Right lobe of liver (tissue), 4 donors: ENCODE results near the gene SKAP2.

Experiments used
- POLR2A ChIP-seq: fragments of 450-650 bp; IDR thresholded peaks from one replicate; pipeline ENCODE4 v1.6.1; 2017; ENCODE audit warnings: antibody characterized with exemption, mild to moderate bottlenecking
- TF ChIP-seq, protein P1 (sequence below), 4 donors: fragments of 200-600 bp in 3 of 4; fragments of 450-650 bp in 1 of 4; IDR thresholded peaks; one replicate each; pipeline versions ENCODE4 v1.5.1 to v1.8.0; 2016 to 2022; ENCODE audit warnings: antibody characterized with exemption in 4 of 4, mild to moderate bottlenecking in 2 of 4
- donor health status: DM: no; HTN: no; CAD: no.
- donor health status: DM: no; HTN: no; CAD: no.
- donor health status: DM: no; HTN: yes; CAD: no.

DNA sequence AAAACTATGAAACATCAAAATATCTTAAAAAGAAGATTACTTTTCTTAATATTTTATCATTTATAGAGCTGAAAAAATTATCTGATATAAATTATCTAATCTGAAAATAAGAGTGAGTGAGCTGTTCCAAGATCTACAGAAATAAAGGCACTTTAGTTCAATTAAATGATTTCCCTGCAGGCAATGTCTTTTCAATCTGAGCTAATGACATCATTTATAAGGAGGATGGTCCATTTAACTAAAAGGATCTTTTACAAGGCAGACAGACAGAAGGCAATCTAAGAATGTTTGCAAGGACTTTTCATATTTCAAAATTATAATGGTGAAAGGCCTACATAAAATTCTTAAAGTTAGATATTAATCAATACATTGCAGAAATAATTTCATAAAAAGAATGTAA, 71.8 kb downstream of the SKAP2 start:
- TF ChIP-seq, protein P1, sequence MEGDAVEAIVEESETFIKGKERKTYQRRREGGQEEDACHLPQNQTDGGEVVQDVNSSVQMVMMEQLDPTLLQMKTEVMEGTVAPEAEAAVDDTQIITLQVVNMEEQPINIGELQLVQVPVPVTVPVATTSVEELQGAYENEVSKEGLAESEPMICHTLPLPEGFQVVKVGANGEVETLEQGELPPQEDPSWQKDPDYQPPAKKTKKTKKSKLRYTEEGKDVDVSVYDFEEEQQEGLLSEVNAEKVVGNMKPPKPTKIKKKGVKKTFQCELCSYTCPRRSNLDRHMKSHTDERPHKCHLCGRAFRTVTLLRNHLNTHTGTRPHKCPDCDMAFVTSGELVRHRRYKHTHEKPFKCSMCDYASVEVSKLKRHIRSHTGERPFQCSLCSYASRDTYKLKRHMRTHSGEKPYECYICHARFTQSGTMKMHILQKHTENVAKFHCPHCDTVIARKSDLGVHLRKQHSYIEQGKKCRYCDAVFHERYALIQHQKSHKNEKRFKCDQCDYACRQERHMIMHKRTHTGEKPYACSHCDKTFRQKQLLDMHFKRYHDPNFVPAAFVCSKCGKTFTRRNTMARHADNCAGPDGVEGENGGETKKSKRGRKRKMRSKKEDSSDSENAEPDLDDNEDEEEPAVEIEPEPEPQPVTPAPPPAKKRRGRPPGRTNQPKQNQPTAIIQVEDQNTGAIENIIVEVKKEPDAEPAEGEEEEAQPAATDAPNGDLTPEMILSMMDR (IDR thresholded peaks at IDR 0.05), result no peak
- TF ChIP-seq POLR2A, result no peak
